HG03103 (cell line): ENCODE data around the gene SNRNP70.
"Not testable (repeated sequence)": the region's sequence is repeated elsewhere in the genome, so short reads cannot be mapped to it uniquely, and the experiment has no call there.

ENCODE experiments used
- ATAC-seq: cut with Tn5 transposase; IDR thresholded peaks from one replicate; pipeline ENCODE4 v1.9.1; 2021; ENCODE audit warnings: low read depth; ENCODE audit not compliant: unreplicated experiment

Gene SNRNP70

GRCh38 chr19:49141352-49141751, 56.1 kb downstream of the SNRNP70 start:
- ATAC-seq: no peak

- ATAC-seq: no peak
Measured at GRCh38 chr19:49142866-49143335, 57.6 kb downstream of the SNRNP70 start.

DNA sequence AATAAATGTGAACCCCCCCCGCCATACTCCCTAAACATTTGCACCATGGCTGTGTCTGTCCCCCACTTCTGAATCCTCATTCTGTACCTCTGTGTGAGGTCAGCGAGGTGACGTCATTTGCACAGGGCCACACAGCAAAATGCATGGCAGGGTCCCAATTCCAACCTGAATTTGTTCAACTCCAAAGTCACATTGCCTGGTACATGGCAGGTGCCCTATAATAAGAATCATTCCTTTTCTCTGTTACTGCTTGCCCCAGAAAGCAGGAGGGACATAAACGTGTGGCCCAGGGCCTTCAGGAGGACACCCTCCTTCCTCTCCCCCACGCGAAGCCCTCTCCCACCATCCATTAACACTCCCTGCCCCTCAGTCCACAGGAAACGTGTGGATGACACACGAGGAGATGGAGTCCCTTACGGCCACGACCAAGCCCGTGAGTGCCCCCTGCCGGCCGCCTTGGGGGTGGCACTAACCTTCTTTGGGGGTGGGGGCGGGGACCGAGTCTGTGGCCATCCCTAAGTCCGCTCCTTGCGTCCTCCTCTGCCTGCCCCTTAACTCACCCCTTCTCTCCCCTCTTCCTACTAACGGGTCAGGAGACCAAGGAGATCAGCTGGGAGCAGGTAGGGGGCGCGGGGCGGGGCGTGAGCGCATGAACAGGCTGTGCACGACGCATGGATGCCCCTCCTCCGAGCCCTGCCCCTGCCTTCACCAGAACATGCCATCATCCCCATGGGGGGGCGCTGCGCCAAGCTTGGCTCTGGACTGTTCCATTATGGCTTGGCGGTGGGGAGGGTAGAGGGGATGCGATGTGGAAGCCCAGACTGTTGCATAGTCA, 60.5 kb downstream of the SNRNP70 start:
- ATAC-seq: no peak

DNA sequence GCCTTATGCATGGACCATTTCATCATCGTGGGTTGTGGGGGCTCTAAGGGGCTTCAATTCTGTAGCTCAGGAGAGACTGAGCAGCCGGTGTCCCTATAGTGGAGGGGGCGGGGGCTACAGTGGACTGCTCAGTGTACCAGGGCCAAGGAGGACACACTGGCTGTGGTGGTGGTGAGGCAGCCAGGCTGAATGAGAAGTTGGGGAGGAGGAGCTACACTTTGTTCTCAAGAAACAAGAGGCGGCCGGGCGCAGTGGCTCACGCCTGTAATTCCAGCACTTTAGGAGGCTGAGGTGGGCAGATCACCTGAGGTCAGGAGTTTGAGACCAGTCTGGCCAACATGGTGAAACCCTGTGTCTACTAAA, 61.1 kb downstream of the SNRNP70 start:
- not testable (repeated sequence) for ATAC-seq

GRCh38 chr19:49148044-49148682, 62.9 kb downstream of the SNRNP70 start:
- ATAC-seq: no peak

GRCh38 chr19:49148784-49149651, 63.8 kb downstream of the SNRNP70 start:
- no peak for ATAC-seq

DNA sequence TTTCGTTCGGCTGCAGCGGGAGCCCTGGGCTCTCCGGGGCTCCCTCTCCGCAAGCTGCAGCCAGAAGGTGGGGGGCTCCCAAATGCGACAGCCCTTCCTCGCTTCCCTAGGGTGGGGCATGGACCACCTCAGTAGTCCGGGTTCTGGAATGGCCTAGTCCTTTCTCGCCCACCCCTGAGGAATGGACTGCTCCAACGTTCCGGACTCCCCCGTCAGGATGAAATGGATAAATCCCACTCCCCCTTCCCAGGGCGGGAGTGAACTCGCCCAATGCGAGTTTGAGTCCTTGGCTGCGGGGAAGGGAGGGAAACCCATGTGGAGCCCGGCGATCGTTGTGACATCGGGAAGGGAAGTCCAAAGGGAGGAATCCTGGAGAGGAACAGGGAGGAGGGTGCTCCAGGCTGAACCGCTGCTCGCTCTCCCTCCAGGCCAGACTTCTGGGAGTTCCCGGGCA, 64.4 kb downstream of the SNRNP70 start:
- no peak for ATAC-seq

GRCh38 chr19:49150106-49150943, 65.1 kb downstream of the SNRNP70 start:
- ATAC-seq: no peak

- no peak for ATAC-seq
Measured at GRCh38 chr19:49150944-49151243, 65.6 kb downstream of the SNRNP70 start.

DNA sequence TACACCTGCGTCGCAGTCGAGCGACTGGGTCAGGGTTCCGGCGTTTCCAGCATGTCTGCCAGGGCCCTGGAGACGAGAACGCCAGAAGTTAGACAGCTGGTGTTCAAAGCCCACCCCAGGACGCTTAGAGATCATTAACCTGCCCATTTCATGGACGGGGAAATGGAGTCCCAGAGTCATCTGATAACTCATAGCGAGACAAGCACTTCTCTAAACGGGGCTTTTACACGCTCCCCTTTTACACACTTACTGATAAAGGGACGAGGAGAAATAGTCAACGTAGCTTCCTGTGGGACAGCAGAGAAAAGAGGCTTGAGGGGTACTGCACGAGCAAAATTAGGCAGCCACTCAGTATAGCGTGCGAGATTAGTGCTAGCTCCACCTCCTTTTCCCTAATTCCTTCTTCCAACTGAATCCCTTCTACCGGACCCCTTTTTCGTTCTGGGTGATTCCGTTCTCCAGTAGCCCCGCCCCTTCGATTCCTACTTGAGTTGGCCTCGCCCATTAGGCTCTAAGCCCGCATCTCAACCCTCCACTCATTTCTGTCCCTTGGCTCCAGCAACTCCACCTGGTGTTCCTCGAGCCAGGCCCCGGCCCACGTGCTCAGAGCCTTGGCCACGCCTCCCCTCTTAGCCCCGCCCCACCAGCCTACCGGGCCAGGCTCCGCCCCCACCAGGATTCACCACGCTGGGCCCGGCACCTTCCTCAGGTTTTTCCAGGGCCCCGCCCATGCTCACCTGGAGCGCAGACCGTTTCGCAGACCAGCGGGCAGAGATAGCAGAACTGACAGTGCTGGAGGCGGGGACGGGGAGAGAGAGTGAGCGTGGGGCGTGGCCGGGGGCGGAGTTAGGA, 66.2 kb downstream of the SNRNP70 start:
- no peak for ATAC-seq

DNA sequence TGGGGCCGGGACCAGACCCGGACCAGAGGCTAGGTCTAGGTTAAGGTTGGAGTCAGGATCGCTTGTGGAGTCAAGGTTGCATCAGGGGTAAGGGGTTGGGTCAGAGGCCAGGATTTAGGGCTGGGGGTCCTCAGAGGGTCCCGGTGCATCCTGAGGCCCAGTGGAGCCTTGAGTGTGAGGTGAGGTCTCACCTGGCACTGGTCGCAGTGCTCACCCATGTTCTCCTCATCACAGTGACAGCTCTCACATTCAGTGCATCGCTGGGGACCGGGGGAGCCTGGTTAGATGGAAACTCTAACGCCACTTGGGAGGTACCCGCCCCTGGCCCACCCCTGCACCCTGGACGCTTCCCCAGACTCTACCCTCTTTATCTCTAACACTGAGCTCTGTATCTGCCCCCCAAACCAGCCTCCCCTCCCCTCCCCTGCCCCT, 66.9 kb downstream of the SNRNP70 start:
- ATAC-seq: no peak

- ATAC-seq: no peak
Measured at GRCh38 chr19:49153167-49153809, 68.0 kb downstream of the SNRNP70 start.

DNA sequence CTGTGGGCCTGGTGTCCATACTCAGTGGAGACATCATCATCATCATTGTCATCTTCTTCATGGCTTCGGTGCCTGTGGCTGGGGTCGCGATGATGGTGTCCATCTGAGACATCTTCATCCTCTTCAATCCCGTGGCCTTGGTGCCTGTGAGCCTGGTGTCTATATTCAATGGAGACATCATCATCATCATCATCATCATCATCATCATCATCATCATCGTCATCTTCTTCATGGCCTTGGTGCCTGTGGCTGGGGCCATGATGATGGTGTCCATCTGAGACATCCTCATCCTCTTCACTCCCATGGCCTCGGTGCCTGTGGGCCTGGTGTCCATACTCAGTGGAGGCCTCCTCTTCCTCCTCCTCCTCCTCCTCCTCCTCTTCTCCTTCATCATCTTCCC, 69.0 kb downstream of the SNRNP70 start:
- no peak for ATAC-seq

DNA sequence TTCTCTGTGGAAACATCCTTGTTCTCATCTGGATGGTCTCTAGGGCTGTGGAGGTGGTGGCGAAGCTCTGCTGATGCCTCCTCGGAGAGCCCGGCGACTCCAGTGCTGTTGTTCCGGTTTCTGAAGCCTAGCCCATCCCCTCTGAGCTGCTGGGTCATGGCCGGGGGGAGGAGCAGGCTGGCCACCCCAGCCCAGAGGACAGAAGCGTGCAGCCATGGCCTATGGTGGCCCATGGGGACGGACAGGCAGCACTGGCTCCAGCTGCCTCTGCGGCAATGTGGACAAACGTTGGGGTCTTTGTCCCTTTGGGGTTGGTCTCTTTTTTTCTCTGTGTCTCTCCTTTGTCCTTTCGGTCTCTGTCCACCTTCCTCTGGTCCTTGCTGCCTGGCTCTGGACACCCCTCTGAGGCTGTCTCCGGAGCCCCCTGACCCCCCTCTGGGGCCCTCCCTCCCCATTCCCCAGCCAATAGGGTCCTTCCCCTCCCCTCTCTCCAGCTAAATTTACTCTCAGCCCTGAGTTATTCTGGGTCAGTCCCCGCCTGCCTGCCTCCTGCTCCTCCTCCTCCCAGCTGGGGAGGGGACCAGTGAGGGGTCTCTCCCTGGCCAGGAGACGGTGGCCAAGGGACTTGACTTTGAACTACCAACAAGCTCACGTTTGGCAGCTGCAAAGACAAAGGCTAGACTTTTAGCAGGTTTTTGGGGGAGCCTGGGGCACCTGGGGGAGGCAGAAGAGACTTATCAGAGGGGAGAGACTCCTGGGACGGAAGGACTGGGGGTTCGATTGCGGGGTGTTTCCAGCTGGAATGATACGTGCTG, 70.0 kb downstream of the SNRNP70 start, which contains the start of gene HRC:
HRC (minus strand) TSS at position 392 of the 815 bp plus-strand sequence; CDS start at position 233, 159 bp downstream.
- no peak for ATAC-seq

DNA sequence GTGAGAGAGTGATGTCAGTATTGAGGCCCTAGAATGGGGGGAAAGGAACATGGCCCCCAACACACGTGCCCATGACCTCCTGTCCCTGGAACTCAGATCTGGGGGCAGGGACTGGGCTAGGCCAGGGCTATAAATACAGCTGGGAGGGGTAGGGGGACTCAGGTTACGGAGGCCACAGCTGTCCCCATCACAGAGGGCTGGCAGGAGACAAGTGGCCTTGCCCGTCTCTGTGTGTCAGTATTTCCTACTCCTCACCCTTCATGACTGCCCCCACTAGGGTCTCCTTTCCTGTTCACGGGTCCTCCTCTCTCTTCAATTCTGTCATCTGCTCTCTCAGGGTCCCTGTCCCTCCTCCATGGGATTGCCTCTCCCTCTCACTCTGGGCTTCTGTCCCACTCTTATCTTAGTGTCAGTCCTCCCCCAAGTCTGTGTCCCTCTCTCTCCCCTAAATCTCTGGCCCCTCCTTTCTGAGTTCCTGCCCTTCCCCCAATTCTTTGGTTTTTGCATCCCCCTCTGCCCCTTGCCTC, 70.6 kb downstream of the SNRNP70 start:
- no peak for ATAC-seq

DNA sequence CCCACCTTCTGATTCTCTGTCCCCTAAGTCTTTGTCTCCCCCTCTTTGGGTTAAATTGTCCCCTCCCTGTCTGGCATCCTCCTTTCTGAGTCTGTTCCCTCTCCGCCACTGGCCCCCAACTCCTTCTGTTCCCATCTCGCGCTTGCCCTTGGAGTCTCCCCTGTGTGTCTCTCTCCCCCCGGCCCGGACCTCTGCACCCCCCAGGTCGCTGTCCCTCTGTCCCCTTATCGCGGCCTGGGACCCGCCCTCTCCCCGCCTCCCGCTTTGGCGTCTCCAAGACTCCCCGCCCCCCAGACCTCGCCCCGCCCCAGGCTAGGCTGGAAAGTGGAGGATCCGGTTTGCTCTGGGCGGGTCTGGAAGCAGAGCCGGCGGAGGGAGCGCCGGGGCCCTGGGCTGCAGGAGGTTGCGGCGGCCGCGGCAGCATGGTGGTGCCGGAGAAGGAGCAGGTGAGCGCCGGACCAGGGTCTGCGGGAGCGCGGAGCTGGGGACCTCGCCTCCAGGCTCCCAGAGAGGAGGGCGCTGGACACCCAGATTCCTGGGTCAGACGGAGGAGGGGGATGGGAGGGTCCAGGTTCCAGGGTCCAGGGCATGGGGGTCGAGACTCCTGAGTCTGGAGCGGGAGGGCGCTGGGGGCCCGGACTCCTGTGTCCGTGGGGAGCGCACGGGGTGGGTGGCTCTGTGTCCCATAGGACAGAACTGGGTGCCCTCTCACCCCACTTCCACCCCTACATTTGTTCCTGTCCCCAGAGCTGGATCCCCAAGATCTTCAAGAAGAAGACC, 72.4 kb downstream of the SNRNP70 start, which contains the start of gene TRPM4:
TRPM4 (plus strand) TSS at position 348 of the 780 bp plus-strand sequence; CDS start at position 423, 75 bp downstream.
- ATAC-seq: no peak
